GM18861 (cell line): ENCODE measurements around the gene SLC25A38.
"Not testable (repeated sequence)": the region's sequence is repeated elsewhere in the genome, so short reads cannot be mapped to it uniquely, and the experiment has no call there.

Experiments used
- ATAC-seq: cut with Tn5 transposase; IDR thresholded peaks from one replicate; pipeline ENCODE4 v1.9.1; 2021; ENCODE audit not compliant: unreplicated experiment

SLC25A38 gene

GRCh38 chr3:39383045-39383880 is at the start of gene SLC25A38:
Gene SLC25A38, plus strand, starts transcription at chr3:39383370. Its CDS starts 355 bp downstream, at chr3:39383725.
- peak; percentile 65 for ATAC-seq

GRCh38 chr3:39333607-39334006 is 49.6 kb upstream of the SLC25A38 start:
- no peak for ATAC-seq

- no peak for ATAC-seq
These were observed 49.0 kb upstream of the SLC25A38 start for GRCh38 chr3:39334205-39334604.

GRCh38 chr3:39338201-39338600 is 45.0 kb upstream of the SLC25A38 start:
- ATAC-seq: no peak

GRCh38 chr3:39339086-39339485 is 44.1 kb upstream of the SLC25A38 start:
- no peak for ATAC-seq

GRCh38 chr3:39343076-39343717 is 40.0 kb upstream of the SLC25A38 start:
- ATAC-seq: no peak

- no peak for ATAC-seq
These were observed 39.4 kb upstream of the SLC25A38 start for GRCh38 chr3:39343760-39344159.

- ATAC-seq: no peak
These were observed 38.3 kb upstream of the SLC25A38 start for GRCh38 chr3:39344746-39345344.

- ATAC-seq: peak; percentile 75
These were observed 36.2 kb upstream of the SLC25A38 start for GRCh38 chr3:39346785-39347585.

- no peak for ATAC-seq
These were observed 35.6 kb upstream of the SLC25A38 start for GRCh38 chr3:39347586-39347876.

- no peak for ATAC-seq
These were observed 34.1 kb upstream of the SLC25A38 start for GRCh38 chr3:39349080-39349479.

GRCh38 chr3:39350714-39351113 is 32.5 kb upstream of the SLC25A38 start:
- ATAC-seq: no peak

- ATAC-seq: not testable (repeated sequence)
These were observed 32.0 kb upstream of the SLC25A38 start for GRCh38 chr3:39351134-39351533.

- ATAC-seq: not testable (repeated sequence)
These were observed 29.8 kb upstream of the SLC25A38 start for GRCh38 chr3:39353168-39353927.

GRCh38 chr3:39358333-39358732 is 24.8 kb upstream of the SLC25A38 start:
- no peak for ATAC-seq

- ATAC-seq: no peak
These were observed 21.8 kb upstream of the SLC25A38 start for GRCh38 chr3:39361252-39361927.

GRCh38 chr3:39362192-39362591 is 21.0 kb upstream of the SLC25A38 start:
- ATAC-seq: no peak

GRCh38 chr3:39362812-39363211 is 20.4 kb upstream of the SLC25A38 start:
- ATAC-seq: no peak

- not testable (repeated sequence) for ATAC-seq
These were observed 12.7 kb upstream of the SLC25A38 start for GRCh38 chr3:39370450-39370849.

GRCh38 chr3:39372833-39373232 is 10.3 kb upstream of the SLC25A38 start:
- no peak for ATAC-seq
